ENCODE data around the gene PSMD13.

Gene PSMD13

DNA sequence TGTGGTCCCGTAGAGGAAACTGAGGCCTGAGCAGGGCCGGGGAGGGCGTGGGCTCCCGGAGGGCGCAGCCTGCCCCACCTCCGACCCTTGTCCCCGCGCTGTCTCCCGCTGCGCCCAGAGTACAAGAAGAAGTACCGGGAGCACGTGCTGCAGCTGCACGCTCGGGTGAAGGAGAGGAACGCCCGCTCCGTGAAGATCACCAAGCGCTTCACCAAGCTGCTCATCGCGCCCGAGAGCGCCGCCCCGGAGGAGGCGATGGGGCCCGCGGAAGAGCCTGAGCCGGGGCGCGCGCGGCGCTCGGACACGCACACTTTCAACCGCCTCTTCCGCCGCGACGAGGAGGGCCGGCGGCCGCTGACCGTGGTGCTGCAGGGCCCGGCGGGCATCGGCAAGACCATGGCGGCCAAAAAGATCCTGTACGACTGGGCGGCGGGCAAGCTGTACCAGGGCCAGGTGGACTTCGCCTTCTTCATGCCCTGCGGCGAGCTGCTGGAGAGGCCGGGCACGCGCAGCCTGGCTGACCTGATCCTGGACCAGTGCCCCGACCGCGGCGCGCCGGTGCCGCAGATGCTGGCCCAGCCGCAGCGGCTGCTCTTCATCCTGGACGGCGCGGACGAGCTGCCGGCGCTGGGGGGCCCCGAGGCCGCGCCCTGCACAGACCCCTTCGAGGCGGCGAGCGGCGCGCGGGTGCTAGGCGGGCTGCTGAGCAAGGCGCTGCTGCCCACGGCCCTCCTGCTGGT lies 43.4 kb downstream of the PSMD13 start:
- peaks cover 12% of the 10 kb centered on the region for H3K27me3 ChIP-seq (ENCODE audit: insufficient read depth, insufficient read length)
- peaks cover 9% of the 10 kb centered on the region; the same call in 1 of the 2 replicates for H3K9me3 ChIP-seq (ENCODE audit: insufficient read depth, low read length)
- H3K9ac ChIP-seq (ENCODE audit: insufficient read length, low read depth), result no peak overlapping the region
- no peak for DNase-seq (ENCODE audit: low read depth, low spot score)
- no peak overlapping the region for H3K4me3 ChIP-seq (ENCODE audit: insufficient read length, low read depth)
- H3K4me1 ChIP-seq (ENCODE audit: insufficient read depth, insufficient read length), result peaks cover 10% of the 10 kb centered on the region
- TF ChIP-seq YY1 (IDR thresholded peaks at IDR 0.05; ENCODE audit: insufficient read depth, insufficient read length) (no peak), SUZ12 (IDR thresholded peaks at IDR 0.05; ENCODE audit: extremely low read depth, insufficient read depth, insufficient read length) (no peak), ZNF274 (IDR thresholded peaks at IDR 0.05; ENCODE audit: low read depth, low read length) (no peak)
- H3K36me3 ChIP-seq (ENCODE audit: insufficient read depth, insufficient read length, low read length), result no peaks in the 10 kb centered on the region

DNA sequence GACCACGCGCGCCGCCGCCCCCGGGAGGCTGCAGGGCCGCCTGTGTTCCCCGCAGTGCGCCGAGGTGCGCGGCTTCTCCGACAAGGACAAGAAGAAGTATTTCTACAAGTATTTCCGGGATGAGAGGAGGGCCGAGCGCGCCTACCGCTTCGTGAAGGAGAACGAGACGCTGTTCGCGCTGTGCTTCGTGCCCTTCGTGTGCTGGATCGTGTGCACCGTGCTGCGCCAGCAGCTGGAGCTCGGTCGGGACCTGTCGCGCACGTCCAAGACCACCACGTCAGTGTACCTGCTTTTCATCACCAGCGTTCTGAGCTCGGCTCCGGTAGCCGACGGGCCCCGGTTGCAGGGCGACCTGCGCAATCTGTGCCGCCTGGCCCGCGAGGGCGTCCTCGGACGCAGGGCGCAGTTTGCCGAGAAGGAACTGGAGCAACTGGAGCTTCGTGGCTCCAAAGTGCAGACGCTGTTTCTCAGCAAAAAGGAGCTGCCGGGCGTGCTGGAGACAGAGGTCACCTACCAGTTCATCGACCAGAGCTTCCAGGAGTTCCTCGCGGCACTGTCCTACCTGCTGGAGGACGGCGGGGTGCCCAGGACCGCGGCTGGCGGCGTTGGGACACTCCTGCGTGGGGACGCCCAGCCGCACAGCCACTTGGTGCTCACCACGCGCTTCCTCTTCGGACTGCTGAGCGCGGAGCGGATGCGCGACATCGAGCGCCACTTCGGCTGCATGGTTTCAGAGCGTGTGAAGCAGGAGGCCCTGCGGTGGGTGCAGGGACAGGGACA lies 44.1 kb downstream of the PSMD13 start:
- H3K9ac ChIP-seq (ENCODE audit: insufficient read length, low read depth), result peak overlapping the region; percentile 26
- H3K4me1 ChIP-seq (ENCODE audit: insufficient read depth, insufficient read length), result peaks cover 12% of the 10 kb centered on the region
- H3K4me3 ChIP-seq (ENCODE audit: insufficient read length, low read depth), result no peak overlapping the region
- peaks cover 12% of the 10 kb centered on the region for H3K27me3 ChIP-seq (ENCODE audit: insufficient read depth, insufficient read length)
- peaks cover 9% of the 10 kb centered on the region; the same call in 1 of the 2 replicates for H3K9me3 ChIP-seq (ENCODE audit: insufficient read depth, low read length)
- no peak for DNase-seq (ENCODE audit: low read depth, low spot score)
- TF ChIP-seq YY1 (IDR thresholded peaks at IDR 0.05; ENCODE audit: insufficient read depth, insufficient read length) (no peak), ZNF274 (IDR thresholded peaks at IDR 0.05; ENCODE audit: low read depth, low read length) (no peak), SUZ12 (IDR thresholded peaks at IDR 0.05; ENCODE audit: extremely low read depth, insufficient read depth, insufficient read length) (no peak)
- no peaks in the 10 kb centered on the region for H3K36me3 ChIP-seq (ENCODE audit: insufficient read depth, insufficient read length, low read length)

DNA sequence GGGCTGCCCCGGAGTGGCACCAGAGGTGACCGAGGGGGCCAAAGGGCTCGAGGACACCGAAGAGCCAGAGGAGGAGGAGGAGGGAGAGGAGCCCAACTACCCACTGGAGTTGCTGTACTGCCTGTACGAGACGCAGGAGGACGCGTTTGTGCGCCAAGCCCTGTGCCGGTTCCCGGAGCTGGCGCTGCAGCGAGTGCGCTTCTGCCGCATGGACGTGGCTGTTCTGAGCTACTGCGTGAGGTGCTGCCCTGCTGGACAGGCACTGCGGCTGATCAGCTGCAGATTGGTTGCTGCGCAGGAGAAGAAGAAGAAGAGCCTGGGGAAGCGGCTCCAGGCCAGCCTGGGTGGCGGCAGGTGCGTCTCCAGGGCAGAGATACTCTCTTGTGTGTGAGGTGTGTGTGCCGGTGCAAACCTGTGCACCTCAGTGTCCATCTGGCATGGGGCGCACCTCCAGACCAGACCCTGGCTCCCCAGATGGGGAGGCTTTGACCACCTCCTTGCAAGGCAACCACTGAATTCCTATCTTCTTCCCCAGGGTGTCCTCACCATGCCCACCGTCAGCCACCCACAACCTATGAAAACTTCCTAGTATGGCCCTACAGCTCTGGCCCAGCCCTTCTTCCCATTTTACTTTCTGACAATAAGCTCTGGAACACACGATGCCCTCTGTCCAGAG lies 44.8 kb downstream of the PSMD13 start:
- H3K9me3 ChIP-seq (ENCODE audit: insufficient read depth, low read length), result peaks cover 2% of the 10 kb centered on the region; the same call in 1 of the 2 replicates
- no peak for TF ChIP-seq YY1 (IDR thresholded peaks at IDR 0.05; ENCODE audit: insufficient read depth, insufficient read length)
- no peak for TF ChIP-seq ZNF274 (IDR thresholded peaks at IDR 0.05; ENCODE audit: low read depth, low read length)
- TF ChIP-seq SUZ12 (IDR thresholded peaks at IDR 0.05; ENCODE audit: extremely low read depth, insufficient read depth, insufficient read length), result no peak
- peaks cover 12% of the 10 kb centered on the region for H3K27me3 ChIP-seq (ENCODE audit: insufficient read depth, insufficient read length)

DNA sequence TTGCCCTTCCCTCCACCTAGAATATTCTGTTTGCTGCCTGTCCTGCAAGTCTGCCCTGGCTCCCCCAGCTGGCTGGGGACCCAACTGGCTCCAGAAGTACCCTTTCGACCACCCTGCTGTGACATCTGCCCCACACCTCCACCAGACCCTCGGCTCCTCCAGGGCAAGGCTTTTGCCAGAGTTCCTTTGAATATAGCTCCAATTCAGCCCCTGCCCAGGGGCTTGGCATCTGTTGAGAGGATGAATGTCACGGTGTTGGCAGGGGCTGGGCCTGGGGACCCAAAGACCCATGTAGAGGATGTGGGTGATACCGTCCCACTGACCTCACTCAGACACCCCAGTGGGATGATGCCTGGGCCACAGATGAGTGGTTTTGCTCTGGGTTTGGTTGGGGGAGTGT lies 45.4 kb downstream of the PSMD13 start:
- H3K27me3 ChIP-seq (ENCODE audit: insufficient read depth, insufficient read length), result peaks cover 16% of the 10 kb centered on the region
- no peak overlapping the region for H3K9ac ChIP-seq (ENCODE audit: insufficient read length, low read depth)
- no peak overlapping the region for H3K4me3 ChIP-seq (ENCODE audit: insufficient read length, low read depth)
- DNase-seq (ENCODE audit: low read depth, low spot score), result no peak
- H3K9me3 ChIP-seq (ENCODE audit: insufficient read depth, low read length), result no peaks in the 10 kb centered on the region
- TF ChIP-seq ZNF274 (IDR thresholded peaks at IDR 0.05; ENCODE audit: low read depth, low read length), result no peak
- no peak for TF ChIP-seq SUZ12 (IDR thresholded peaks at IDR 0.05; ENCODE audit: extremely low read depth, insufficient read depth, insufficient read length)
- no peak for TF ChIP-seq YY1 (IDR thresholded peaks at IDR 0.05; ENCODE audit: insufficient read depth, insufficient read length)
- H3K4me1 ChIP-seq (ENCODE audit: insufficient read depth, insufficient read length), result peaks cover 12% of the 10 kb centered on the region
- H3K36me3 ChIP-seq (ENCODE audit: insufficient read depth, insufficient read length, low read length), result no peaks in the 10 kb centered on the region

More for the DNA sequence above, 44.8 kb downstream of the PSMD13 start:
- peak overlapping the region; percentile 26 for H3K9ac ChIP-seq (ENCODE audit: insufficient read length, low read depth)
- H3K4me1 ChIP-seq (ENCODE audit: insufficient read depth, insufficient read length), result peaks cover 12% of the 10 kb centered on the region
- DNase-seq (ENCODE audit: low read depth, low spot score), result no peak
- H3K36me3 ChIP-seq (ENCODE audit: insufficient read depth, insufficient read length, low read length), result no peaks in the 10 kb centered on the region
- H3K4me3 ChIP-seq (ENCODE audit: insufficient read length, low read depth), result no peak overlapping the region

DNA sequence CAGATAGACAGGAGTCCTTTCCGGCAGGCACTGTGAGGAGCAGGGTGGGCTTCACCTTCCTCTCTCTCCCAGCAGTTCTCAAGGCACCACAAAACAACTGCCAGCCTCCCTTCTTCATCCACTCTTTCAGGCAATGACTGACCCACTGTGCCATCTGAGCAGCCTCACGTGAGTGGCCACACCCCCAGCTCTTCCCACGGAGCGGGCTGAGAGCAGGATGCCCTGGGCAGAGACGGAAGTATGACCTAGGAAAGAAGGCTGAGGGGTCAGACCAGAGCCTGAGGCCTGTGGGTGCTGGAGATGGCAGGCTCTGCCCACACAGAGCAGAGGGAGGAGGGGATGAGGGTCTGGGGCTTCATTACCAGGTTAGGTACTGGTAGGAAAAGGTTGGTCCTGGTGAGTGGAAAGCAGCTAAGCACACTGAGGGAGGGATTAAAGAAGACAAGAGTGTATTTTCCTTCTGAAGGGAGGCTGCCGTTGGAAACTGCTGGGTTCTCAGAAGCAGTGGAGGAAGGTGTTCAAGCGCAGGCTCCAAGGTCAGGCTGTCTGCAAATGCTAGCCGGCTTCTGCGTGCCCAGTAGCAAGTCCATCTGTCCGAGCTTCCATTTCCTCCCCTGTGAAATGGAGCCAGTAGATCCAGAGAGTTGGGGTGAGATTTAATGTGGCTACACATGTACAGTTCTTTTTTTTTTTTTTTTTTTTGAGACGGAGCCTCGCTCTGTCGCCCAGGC lies 46.0 kb downstream of the PSMD13 start:
- no peaks in the 10 kb centered on the region for H3K36me3 ChIP-seq (ENCODE audit: insufficient read depth, insufficient read length, low read length)
- H3K9ac ChIP-seq (ENCODE audit: insufficient read length, low read depth), result no peak overlapping the region
- no peak overlapping the region for H3K4me3 ChIP-seq (ENCODE audit: insufficient read length, low read depth)
- peaks cover 21% of the 10 kb centered on the region for H3K27me3 ChIP-seq (ENCODE audit: insufficient read depth, insufficient read length)
- no peaks in the 10 kb centered on the region for H3K9me3 ChIP-seq (ENCODE audit: insufficient read depth, low read length)
- TF ChIP-seq YY1 (IDR thresholded peaks at IDR 0.05; ENCODE audit: insufficient read depth, insufficient read length) (no peak), ZNF274 (IDR thresholded peaks at IDR 0.05; ENCODE audit: low read depth, low read length) (no peak), SUZ12 (IDR thresholded peaks at IDR 0.05; ENCODE audit: extremely low read depth, insufficient read depth, insufficient read length) (no peak)
- H3K4me1 ChIP-seq (ENCODE audit: insufficient read depth, insufficient read length), result peaks cover 12% of the 10 kb centered on the region
- no peak for DNase-seq (ENCODE audit: low read depth, low spot score)

DNA sequence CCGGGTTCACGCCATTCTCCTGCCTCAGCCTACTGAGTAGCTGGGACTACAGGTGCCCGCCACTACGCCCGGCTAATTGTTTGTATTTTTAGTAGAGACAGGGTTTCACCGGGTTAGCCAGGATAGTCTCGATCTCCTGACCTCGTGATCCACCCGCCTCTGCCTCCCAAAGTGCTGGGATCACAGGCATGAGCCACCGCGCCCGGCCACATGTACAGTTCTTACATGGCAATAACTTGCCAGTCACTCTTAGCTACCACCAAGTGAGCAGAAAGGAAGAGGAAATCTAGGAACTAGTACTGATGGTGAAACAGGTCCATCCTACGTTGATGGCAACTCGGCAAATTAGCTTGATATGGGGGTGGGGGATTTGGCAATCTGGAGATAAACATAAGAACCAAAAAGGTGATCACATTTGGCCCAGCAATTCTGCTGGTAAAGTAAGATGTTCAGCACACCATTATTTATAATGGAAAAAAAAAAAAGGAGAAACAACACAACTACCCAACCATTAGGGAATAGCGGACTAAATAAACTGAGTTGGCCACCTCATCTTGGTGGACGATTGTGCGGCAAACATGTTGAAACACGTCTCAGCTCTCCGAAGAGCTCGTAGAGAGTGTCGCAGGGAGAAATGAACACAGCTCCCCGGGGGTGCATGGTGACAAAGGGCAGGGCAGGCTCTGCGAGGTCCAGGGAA lies 46.8 kb downstream of the PSMD13 start:
- H3K9ac ChIP-seq (ENCODE audit: insufficient read length, low read depth), result no peak overlapping the region
- DNase-seq (ENCODE audit: low read depth, low spot score), result no peak
- peaks cover 14% of the 10 kb centered on the region for H3K4me1 ChIP-seq (ENCODE audit: insufficient read depth, insufficient read length)
- no peaks in the 10 kb centered on the region for H3K36me3 ChIP-seq (ENCODE audit: insufficient read depth, insufficient read length, low read length)
- H3K27me3 ChIP-seq (ENCODE audit: insufficient read depth, insufficient read length), result peaks cover 29% of the 10 kb centered on the region
- TF ChIP-seq SUZ12 (IDR thresholded peaks at IDR 0.05; ENCODE audit: extremely low read depth, insufficient read depth, insufficient read length) (no peak), YY1 (IDR thresholded peaks at IDR 0.05; ENCODE audit: insufficient read depth, insufficient read length) (no peak)
- H3K4me3 ChIP-seq (ENCODE audit: insufficient read length, low read depth), result no peak overlapping the region
- no peaks in the 10 kb centered on the region for H3K9me3 ChIP-seq (ENCODE audit: insufficient read depth, low read length)

All from NT2/D1 (cell line).